Stimulated activated CD4-positive, alpha-beta T cell treated with anti-CD3 and anti-CD28 coated beads, Interleukin-15, amount 100 ng/mL, for 1 hour (primary cell): Measurements from ENCODE around the gene MOXD1.
"Not testable (repeated sequence)": the region's sequence is repeated elsewhere in the genome, so short reads cannot be mapped to it uniquely, and the experiment has no call there.

Experiments
- DNase-seq, 2 donors: peaks; one replicate each; pipeline ENCODE4 v3.0.0-alpha.2; 2020; ENCODE audit warnings: low read depth in 1 of 2, low spot score in 1 of 2

MOXD1 gene

DNA sequence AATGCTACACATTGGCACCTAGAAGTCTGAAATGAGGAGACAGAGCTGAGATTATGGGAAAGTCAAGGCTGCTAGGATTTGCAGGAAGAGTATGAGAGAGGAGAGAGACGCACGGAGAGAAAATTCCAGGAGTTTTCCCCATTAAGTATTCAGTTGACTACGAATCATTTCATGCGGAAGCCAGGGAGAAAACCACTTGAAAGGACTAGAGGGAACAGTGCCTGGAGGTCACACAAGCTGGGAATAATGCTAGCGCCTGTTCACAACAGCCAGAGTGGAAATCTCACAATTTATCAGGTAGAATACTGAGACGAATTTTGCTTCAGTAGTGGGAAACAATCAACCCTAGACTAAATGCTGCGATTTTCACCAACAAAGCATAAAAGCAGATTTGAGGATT is 118.6 kb downstream of the MOXD1 start:
- no peak for DNase-seq

- DNase-seq, result no peak
These were observed 120.8 kb downstream of the MOXD1 start for GRCh38 chr6:132280436-132280835.

- peak; percentile 28 to 54 for DNase-seq
These were observed 121.6 kb downstream of the MOXD1 start for GRCh38 chr6:132279592-132280139.

- no peak for DNase-seq
These were observed 126.0 kb downstream of the MOXD1 start for GRCh38 chr6:132275066-132275970.

DNA sequence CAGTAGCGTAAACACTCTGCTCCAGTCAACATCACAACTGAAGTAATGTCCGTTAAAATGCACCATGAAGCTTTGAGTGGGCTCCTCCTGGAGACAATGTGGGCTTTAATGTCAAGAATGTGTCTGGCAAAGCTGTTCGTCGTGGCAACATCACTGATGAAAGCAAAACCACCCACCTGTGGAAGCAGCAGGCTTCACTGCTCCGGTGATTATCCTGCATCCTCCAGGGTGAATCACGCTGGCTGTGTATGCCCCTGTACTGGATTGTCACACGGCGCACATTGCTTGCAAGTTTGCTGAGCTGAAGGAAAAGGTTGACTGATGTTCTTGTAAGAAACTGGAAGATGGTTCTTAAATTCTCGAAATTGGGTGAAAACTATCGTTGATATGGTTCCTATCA is 128.5 kb downstream of the MOXD1 start:
- DNase-seq, result no peak

DNA sequence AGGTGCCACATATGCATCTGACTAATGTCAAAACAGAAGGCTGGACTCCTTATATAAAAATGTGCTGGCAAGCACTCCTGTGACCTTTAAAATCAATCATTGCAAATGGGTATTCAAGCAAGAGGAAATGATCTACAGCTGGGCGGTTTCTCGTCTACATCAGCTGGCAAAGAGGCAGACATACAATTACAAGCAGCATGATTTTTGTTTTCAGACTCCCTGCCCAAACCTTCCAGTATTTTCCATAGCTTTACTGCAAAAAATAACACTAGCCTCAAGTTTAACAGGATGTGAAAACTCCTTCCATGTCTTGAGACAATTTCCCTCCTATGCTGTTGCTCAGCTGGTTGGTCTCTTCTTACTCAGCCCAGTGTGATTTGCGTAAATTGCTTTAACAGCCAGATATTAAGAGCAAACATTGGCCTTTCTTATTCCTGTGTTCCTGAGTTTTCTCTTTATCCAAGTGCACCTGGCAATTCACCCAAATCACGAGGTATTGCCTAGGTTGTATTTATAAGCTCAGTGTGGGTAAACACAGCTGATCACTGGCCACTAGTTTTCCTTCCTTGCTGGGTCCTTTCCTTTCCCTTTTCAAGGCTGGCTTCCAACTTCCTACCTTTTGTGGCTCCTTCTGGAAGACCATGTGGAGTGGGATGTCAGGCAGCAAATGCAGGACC is 130.4 kb downstream of the MOXD1 start:
- DNase-seq, result no peak

GRCh38 chr6:132268666-132269065 is 132.6 kb downstream of the MOXD1 start:
- DNase-seq, result not testable (repeated sequence)

DNA sequence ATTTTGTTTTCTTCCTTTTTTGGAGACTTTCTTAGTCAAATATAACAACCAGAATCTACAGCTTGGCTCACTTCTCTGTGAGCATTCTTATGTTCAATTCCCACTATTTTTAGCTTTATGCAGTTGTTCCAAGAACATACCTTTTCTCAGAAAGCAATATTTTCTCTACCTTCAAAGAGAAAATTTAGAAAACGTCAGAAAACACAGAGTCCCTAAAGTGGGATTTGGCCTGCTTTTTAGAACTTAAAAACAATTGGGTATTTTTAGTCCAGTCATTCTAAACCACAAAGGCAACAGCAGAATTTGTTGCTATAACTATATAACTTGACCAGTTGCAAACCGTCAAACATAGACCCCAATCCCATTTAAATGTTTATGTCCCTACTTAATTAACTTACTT is 133.1 kb downstream of the MOXD1 start:
- DNase-seq, result no peak

GRCh38 chr6:132265451-132266097 is 135.7 kb downstream of the MOXD1 start:
- DNase-seq, result no peak

DNA sequence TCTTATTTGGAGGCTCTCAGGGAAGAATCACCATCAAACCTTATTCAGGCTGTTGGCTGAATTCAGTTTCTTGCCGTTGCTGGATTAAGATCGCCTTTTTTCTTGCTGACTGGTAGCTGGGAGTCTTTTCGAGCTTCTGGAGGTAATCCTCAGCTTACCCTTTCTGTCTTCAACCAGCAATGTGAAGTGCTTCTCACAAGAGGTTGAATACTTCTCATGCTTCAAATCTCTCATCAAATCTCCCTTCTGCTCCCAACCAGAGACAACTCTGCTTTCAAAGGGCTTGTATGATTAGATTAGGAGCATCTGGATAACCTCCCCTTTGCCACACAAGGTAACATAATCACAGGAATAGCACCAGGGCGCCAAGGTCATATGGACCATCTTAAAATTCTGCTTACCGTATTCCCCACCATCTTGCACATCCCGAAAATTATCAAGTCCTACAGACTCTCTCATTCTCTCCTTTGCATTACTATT is 137.2 kb downstream of the MOXD1 start:
- no peak for DNase-seq

GRCh38 chr6:132261354-132261753 is 139.9 kb downstream of the MOXD1 start:
- DNase-seq, result no peak

- DNase-seq, result no peak
These were observed 142.2 kb downstream of the MOXD1 start for GRCh38 chr6:132259070-132259469.

- DNase-seq, result no peak
These were observed 143.7 kb downstream of the MOXD1 start for GRCh38 chr6:132257561-132257960.

DNA sequence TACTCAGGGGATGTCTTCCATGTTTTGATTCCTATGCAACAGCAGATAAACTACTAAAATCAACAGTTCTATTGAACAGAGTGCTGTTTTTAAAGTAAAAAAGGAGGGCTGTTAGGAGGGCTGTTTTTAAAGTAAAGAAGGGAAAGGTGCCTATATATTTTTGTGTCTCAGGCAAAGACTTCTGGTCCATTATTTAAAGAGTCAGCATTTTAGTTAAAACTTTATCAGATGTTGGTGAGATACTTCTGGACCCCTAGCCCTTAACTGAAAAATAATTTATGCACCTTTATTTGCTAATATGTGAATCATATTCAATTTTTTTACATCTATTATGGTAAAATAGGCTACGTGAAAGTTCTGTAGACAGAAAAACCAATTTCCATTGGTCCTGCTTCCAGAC is 144.8 kb downstream of the MOXD1 start:
- no peak for DNase-seq

GRCh38 chr6:132253906-132254305 is 147.4 kb downstream of the MOXD1 start:
- no peak for DNase-seq

DNA sequence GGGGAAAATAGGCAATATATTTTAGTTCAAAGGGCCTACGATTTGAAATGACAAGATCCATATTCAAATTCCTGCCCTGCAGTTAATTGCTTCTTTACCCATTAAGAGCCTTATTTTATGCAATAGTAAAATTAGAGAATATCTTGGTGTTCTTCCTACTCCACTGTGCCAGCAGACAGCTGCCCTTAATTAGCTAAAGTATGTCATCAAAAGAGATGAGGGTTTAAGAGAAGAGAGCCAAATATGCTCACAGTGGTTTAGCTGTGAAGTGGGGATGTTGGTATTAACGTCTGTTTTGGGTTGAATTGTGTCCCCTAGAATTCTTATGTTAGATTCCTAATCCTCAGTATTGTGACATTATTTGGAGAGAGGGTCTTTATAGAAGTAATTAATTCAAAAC is 148.1 kb downstream of the MOXD1 start:
- DNase-seq, result no peak

DNA sequence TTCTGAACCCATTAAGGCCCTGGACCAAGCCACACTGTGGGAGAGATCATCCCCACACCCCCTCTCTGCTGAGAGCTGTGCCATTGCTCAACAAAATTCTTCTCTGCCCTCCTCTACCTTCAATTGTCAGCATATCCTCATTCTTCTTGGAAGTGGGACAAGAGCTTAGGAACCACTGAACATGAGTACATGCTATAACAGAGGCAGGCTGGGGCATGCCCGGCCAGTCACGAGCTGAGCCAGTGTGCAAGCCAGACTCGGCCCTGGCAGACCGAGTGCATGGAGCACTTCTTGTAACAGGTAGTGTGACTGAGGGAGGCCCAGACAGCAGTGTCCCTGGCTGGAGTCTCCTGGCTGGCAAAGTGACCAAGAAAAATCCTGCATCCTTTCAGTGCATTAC is 149.2 kb downstream of the MOXD1 start:
- no peak for DNase-seq

- no peak for DNase-seq
These were observed 149.6 kb downstream of the MOXD1 start for GRCh38 chr6:132251711-132252110.

- DNase-seq, result no peak
These were observed 153.7 kb downstream of the MOXD1 start for GRCh38 chr6:132247381-132248159.

DNA sequence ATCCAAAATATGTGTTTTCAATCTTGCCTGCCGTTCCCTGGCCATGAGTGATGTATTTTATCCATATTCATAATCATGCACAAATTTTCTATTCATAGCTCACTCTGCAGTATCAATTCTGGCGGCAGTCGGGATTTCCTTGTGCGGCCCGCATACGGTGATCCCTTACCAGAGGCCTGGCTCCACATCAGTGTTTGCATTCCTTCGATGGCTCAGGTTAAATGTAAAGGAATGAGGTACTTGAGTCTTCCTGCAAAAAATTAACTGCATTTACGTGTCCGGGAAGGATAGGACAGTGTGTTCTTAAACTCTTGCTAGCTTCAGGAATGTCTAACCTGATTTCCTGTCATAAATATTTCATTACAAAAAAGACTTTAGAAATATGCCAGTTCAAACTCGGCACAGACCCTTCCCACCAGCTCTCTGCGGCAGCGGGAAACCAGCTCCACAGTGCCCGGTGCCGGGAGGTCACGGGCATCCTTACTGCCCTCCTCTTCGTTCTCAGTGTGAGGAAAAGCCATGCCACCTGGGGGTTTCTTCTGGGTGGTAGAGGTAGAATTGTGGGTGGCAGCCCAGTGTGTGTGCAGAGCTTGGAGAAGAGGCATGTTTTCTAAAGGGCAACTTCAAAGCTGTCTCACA is 154.5 kb downstream of the MOXD1 start:
- DNase-seq, result no peak
